Uterus (tissue), 2 donors: Measurements from ENCODE around the gene PIP4K2A.

Experiments
- CTCF ChIP-seq, 4 experiments: fragments of 200-600 bp in 2 of 4; fragments of 450-650 bp in 2 of 4; sonication (generic) in 2 of 4; IDR thresholded peaks; one replicate each; pipeline ENCODE4 v1.5.1; 2016 to 2019; ENCODE audit warnings: antibody characterized with exemption in 4 of 4, mild to moderate bottlenecking in 2 of 4, moderate library complexity in 1 of 4
- POLR2A ChIP-seq, 2 donors: fragments of 450-650 bp; IDR thresholded peaks; one replicate each; pipeline ENCODE4 v1.6.1; 2016; ENCODE audit warnings: antibody characterized with exemption in 2 of 2, mild to moderate bottlenecking in 1 of 2, moderate library complexity in 1 of 2

- TF ChIP-seq CTCF (IDR thresholded peaks at IDR 0.05) (no peak), POLR2A (IDR thresholded peaks at IDR 0.05) (no peak)
Observed at GRCh38 chr10:22603581-22603980, 110.8 kb downstream of the PIP4K2A start.
